PFSK-1 (cell line): ENCODE data around the gene TSPAN18.

Experiments used
- FOXP2 ChIP-seq: optimal IDR thresholded peaks from 2 replicates; pipeline ENCODE3; 2011; ENCODE audit warnings: borderline replicate concordance, control low read depth, inconsistent platforms; ENCODE audit not compliant: insufficient read depth; ENCODE audit errors: extremely low read length, extremely low read depth
- POLR2AphosphoS5 ChIP-seq: IDR thresholded peaks from 2 replicates; pipeline ENCODE4 v1.6.1; 2012; ENCODE audit warnings: low read depth, mild to moderate bottlenecking, control low read depth, low read length, moderate library complexity
- REST ChIP-seq, 2 experiments: IDR thresholded peaks; 2 replicates each; pipeline versions ENCODE4 v1.6.1 to v1.8.0; 2011 to 2012; ENCODE audit warnings: low read depth in 2 of 2, low read length in 2 of 2, control low read depth in 1 of 2, inconsistent platforms in 1 of 2, mild to moderate bottlenecking in 1 of 2, moderate library complexity in 1 of 2; ENCODE audit not compliant: insufficient read depth in 1 of 2
- SIN3A ChIP-seq: IDR thresholded peaks from 2 replicates; pipeline ENCODE4 v1.6.1; 2012; ENCODE audit warnings: mild to moderate bottlenecking, low read length, moderate library complexity, borderline replicate concordance; ENCODE audit not compliant: insufficient read depth
- TAF1 ChIP-seq: IDR thresholded peaks from 2 replicates; pipeline ENCODE4 v1.6.1; 2012; ENCODE audit warnings: low read length, control low read depth, borderline replicate concordance; ENCODE audit not compliant: insufficient read depth

Gene TSPAN18

GRCh38 chr11:44774731-44775130 is 48.0 kb downstream of the TSPAN18 start:
- no peak for TF ChIP-seq FOXP2
- no peak for TF ChIP-seq REST (IDR thresholded peaks at IDR 0.05; ENCODE audit: insufficient read depth in 1 of 2, low read depth in 2 of 2, low read length in 2 of 2)
- no peak for TF ChIP-seq TAF1
- no peak for TF ChIP-seq SIN3A
- no peak for TF ChIP-seq POLR2AphosphoS5

GRCh38 chr11:44775366-44775984 is 48.7 kb downstream of the TSPAN18 start:
- TF ChIP-seq TAF1 = no peak
- no peak for TF ChIP-seq FOXP2

- TF ChIP-seq TAF1 = no peak
- TF ChIP-seq FOXP2 = no peak
- TF ChIP-seq POLR2AphosphoS5 = no peak
- TF ChIP-seq REST (IDR thresholded peaks at IDR 0.05; ENCODE audit: insufficient read depth in 1 of 2, low read depth in 2 of 2, low read length in 2 of 2) = no peak
- no peak for TF ChIP-seq SIN3A
These were observed 49.3 kb downstream of the TSPAN18 start for GRCh38 chr11:44775985-44776446.

GRCh38 chr11:44776551-44777208 is 49.9 kb downstream of the TSPAN18 start:
- TF ChIP-seq FOXP2 (no peak), TAF1 (no peak), SIN3A (no peak), POLR2AphosphoS5 (no peak), REST (IDR thresholded peaks at IDR 0.05; ENCODE audit: insufficient read depth in 1 of 2, low read depth in 2 of 2, low read length in 2 of 2) (no peak)

- TF ChIP-seq FOXP2 = no peak
- no peak for TF ChIP-seq POLR2AphosphoS5
- TF ChIP-seq TAF1 = no peak
- no peak for TF ChIP-seq REST (IDR thresholded peaks at IDR 0.05; ENCODE audit: insufficient read depth in 1 of 2, low read depth in 2 of 2, low read length in 2 of 2)
- no peak for TF ChIP-seq SIN3A
These were observed 50.7 kb downstream of the TSPAN18 start for GRCh38 chr11:44777209-44778194.
